SK-N-SH (cell line): Measurements from ENCODE around the gene IL31.
"Not testable (repeated sequence)": the region's sequence is repeated elsewhere in the genome, so short reads cannot be mapped to it uniquely, and the experiment has no call there.

Source experiments
- CTCF ChIP-seq: fragments of 200-600 bp; sonication (generic); IDR thresholded peaks from 2 replicates; pipeline ENCODE4 v1.6.1; 2017; ENCODE audit warnings: antibody characterized with exemption, mild to moderate bottlenecking, moderate library complexity
- EP300 ChIP-seq, 2 experiments: IDR thresholded peaks; 2 replicates each; pipeline versions ENCODE4 v1.4.0 to v1.6.1; 2012; ENCODE audit warnings: borderline replicate concordance in 1 of 2, low read depth in 1 of 2, low read length in 1 of 2
- FOXM1 ChIP-seq: IDR thresholded peaks from 2 replicates; pipeline ENCODE4 v1.4.0; 2012; ENCODE audit warnings: low read depth, mild to moderate bottlenecking
- GATA2 ChIP-seq: sonication (generic); formaldehyde crosslinking; IDR thresholded peaks from 2 replicates; pipeline ENCODE4 v1.5.0; 2020; ENCODE audit warnings: mild to moderate bottlenecking, missing genetic modification reagents
- JUND ChIP-seq: IDR thresholded peaks from 2 replicates; pipeline ENCODE4 v1.4.0; 2012
- MXI1 ChIP-seq: IDR thresholded peaks from 2 replicates; pipeline ENCODE4 v1.6.1; 2012; ENCODE audit warnings: mild to moderate bottlenecking, low read depth, low read length, improper control_type of control experiment
- SMC3 ChIP-seq: IDR thresholded peaks from 2 replicates; pipeline ENCODE4 v1.6.1; 2012; ENCODE audit warnings: low read depth, low read length, improper control_type of control experiment
- USF1 ChIP-seq: IDR thresholded peaks from 2 replicates; pipeline ENCODE4 v1.4.0; 2012; ENCODE audit warnings: low read depth, borderline replicate concordance
- TF ChIP-seq, protein P1 (sequence below): IDR thresholded peaks from 2 replicates; pipeline ENCODE4; 2012
- TF ChIP-seq, protein P2 (sequence below): IDR thresholded peaks from 2 replicates; pipeline ENCODE4 v1.4.0; 2012; ENCODE audit warnings: low read depth

DNA sequence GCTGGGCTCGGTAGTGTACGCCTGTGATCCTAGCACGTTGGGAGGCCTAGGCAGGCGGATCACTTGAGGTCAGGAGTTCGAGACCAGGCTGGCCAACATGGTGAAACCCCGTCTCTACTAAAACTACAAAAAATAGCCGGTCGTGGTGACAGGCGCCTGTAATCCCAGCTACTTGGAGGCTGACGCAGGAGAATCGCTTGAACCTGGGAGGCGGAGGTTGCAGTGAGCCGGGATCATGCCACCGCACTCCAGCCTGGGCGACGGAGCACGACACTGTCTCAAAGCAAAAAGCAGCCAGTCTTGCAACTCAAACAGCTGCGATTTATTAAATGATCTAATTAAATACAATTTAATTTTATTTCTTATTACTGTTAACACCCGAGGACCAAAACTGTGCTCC lies 28.8 kb upstream of the IL31 start:
- TF ChIP-seq FOXM1; SMC3; USF1; MXI1; EP300 (IDR thresholded peaks at IDR 0.05; ENCODE audit: borderline replicate concordance in 1 of 2, low read depth in 1 of 2, low read length in 1 of 2); CTCF; JUND; GATA2 (CRISPR knock-in tag): not testable (repeated sequence)
- TF ChIP-seq, protein P1, sequence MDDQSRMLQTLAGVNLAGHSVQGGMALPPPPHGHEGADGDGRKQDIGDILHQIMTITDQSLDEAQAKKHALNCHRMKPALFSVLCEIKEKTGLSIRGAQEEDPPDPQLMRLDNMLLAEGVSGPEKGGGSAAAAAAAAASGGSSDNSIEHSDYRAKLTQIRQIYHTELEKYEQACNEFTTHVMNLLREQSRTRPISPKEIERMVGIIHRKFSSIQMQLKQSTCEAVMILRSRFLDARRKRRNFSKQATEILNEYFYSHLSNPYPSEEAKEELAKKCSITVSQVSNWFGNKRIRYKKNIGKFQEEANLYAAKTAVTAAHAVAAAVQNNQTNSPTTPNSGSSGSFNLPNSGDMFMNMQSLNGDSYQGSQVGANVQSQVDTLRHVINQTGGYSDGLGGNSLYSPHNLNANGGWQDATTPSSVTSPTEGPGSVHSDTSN = not testable (repeated sequence)
- TF ChIP-seq, protein P2, sequence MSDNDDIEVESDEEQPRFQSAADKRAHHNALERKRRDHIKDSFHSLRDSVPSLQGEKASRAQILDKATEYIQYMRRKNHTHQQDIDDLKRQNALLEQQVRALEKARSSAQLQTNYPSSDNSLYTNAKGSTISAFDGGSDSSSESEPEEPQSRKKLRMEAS = not testable (repeated sequence)
